Islet precursor cell (in vitro differentiated cells): ENCODE measurements around the gene VGF.
"Not testable (repeated sequence)": the region's sequence is repeated elsewhere in the genome, so short reads cannot be mapped to it uniquely, and the experiment has no call there.

Source experiments
- DNase-seq: peaks from one replicate; pipeline ENCODE4 v3.0.0-alpha.2; 2018

The VGF gene

DNA sequence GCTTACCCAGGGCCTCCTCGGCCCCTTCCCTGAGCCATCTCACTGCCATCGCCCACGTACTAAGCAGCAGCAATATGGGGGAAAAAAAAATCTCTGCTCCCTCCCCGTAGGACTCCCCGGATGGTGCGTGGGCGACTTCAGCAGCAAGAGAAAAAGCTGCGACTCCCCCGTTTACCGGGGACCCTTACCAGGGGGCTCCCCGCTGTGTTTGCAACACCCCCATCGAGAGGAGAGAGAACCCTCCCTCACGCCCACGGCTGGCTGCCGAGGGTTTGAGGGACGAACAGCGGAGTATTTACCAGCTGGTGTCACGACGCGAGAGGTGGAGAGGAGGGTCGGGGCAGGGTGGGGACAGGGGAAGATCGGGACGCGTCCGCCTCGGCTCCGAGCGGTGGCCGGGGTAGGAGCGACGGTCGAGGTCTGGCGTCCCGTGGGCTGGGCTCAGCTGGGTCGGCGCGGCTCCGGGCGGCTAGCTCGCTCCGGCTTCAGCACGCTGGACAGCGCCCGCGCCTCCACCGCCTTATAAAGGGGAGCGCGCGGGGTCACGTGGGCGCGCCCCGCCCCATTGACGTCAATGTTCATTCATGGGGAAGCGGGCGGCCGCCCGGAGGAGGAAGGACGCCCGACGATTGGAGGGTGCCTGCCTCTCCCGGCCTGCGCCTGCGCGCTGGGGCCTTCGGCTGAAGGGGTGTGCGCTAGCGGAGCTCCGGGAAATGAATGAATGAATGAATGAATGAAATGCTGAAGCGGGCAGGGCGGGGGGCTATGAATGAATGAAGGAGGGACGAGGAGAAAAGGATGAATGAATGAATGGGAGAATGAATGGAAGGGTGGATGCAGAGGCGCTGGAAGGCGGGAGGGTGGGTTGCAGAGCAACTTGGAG is at the start of gene VGF:
Gene VGF, minus strand, starts transcription at position 495 of the 883 bp plus-strand sequence. CDS start 726 bp downstream, outside the sequence.
- DNase-seq, result peak; percentile 97

DNA sequence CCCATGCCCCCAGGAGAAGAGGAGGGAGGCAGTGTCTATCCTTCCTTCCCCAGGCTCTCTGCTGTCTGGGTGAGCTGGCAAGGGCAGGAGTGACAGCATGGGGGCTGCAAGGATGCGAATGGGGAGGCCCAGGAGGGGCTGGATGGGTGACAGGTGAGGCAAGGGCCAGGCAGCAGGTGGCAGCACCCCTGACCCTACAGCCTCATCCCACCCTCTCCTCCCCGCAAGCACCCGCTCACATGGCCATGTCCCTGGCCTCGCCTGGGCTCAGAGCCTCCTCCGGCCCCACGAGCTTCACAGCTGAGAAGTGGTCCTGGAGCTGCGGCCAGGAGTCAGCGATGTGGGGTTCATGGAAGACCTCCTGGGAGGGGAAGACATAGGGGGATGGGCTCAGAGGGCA is 46.6 kb upstream of the VGF start:
- peak; percentile 41 for DNase-seq

DNA sequence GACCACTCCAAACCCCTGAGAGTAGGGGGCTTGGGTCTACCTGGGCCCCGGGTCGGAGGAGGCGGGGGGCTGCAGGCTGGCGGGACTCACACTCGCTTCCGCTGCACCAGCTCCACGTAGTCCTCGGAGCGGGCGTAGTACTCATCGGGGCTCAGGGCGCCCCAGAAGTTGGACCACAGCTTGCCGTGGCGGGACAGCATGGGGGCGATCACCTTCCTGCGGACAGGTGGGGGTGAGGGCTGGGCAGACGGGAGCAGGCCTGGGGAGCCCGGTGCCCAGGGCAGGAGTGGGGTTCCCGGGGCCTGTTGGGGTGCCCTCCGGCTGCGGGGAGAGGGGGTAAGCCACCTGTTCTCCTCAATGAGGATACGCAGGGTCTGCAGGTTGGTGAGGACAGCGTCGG is 46.1 kb upstream of the VGF start:
- DNase-seq, result no peak

DNA sequence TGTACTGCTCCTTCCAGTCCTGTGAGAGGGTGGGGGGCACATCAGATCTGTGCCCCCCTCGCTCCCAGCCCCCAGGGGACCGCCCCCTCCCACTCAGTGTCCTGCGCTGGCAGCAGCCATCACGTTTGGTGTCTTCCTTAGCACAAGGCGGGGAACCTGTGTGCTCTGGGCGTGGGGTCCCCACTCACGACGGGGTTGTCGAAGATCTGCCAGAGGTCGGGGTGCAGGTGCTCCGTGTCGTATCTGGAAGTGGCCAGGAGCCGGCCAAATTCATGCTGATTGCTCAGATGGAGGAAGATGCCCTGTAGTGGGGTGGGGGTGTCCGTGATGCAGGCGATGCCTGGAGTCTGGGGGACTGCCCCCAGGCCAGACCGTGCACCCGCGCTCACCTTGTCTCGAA is 44.8 kb upstream of the VGF start:
- no peak for DNase-seq

DNA sequence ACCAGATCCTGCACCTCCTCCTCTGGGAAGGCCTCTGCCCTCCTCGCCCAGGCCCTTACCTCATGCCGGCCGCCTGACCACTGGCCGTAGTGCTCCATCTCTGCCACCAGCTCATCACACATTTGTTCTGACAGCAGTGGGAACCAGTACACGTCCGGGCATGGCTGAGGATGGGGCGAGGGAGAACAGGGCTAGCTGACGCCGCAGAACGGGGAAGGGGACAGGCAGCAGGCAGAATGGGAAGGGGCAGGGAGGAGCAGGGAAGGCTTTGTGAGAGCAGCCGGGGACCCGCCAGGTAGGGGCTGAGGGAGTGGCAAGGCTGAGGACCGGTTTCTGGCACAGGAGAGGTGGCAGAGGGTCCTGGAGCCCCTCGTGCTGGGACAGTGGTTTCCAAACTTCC is 43.4 kb upstream of the VGF start:
- no peak for DNase-seq

DNA sequence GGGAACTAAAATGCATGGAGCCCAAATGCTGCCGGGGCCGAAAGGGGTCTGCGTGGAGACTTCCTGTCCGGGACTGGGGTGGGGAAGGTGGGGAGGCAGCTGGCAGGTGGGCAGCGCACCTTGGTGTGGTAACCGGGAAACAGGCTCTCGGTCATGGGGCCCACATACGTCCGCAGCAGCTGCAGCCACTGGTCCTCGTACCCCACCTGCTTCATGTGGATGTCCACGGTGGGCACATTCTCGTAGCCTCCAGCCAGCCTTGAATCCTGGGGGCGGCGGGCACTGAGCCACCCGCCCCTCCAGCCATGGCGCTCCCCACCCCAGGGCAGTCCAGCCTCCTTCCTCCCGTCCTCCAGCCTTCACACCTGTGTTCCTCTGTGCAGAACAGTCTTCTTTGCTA is 42.1 kb upstream of the VGF start:
- no peak for DNase-seq

DNA sequence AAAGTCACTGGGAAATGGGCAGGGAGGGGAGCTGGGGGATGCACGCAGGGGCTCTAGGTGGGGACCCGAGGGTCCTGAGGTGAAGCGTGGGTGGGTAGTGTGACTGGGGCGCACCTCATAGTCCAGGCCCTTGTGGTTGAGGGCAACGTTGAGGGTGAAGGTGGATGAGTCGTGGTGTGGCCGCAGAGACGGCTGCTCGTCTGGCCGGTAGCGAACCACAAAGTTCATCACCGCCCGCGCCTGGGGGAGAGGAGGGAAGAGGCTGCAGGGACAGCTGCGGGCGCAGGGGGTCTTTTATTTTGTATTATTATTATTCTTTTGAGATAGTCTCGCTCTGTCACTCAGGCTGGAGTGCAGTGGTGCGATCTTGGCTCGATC is 41.3 kb upstream of the VGF start:
- no peak for DNase-seq

DNA sequence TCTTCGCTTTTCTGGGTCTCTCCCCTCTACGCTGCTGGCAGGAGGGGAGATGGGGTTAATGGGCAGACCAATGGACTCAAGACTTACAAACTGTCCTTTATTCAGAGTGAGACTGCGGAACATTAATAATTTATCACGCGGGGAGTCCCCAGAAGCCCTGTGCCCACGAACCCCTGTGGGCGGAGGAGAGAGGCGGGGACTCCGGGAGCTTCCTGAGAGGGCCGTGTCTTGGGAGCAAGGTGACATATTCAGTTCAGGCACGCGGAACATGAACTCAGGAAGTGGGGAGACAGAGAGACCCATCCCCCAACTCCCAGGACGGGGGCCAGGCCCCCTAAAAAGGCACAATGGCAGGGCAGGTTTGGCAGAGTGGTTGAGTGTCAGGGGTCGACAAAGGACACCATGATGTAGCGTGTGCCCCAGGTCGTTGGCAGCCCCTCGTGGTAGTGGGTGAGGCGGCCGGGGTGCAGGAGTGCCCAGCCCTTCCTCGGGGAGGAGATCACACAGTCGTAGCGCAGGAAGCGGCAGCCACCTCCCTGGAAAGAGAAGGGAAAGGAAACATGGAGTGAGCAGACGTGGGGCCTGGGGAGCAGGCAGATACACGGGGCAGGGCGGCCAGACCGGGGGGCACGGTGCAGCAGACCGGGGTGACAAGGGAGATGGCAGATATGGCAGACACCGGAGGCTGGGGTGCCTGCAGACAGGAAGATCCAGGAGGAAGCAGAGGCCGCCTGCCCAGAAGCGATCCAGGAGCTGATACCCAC is 40.7 kb upstream of the VGF start:
- DNase-seq, result no peak

DNA sequence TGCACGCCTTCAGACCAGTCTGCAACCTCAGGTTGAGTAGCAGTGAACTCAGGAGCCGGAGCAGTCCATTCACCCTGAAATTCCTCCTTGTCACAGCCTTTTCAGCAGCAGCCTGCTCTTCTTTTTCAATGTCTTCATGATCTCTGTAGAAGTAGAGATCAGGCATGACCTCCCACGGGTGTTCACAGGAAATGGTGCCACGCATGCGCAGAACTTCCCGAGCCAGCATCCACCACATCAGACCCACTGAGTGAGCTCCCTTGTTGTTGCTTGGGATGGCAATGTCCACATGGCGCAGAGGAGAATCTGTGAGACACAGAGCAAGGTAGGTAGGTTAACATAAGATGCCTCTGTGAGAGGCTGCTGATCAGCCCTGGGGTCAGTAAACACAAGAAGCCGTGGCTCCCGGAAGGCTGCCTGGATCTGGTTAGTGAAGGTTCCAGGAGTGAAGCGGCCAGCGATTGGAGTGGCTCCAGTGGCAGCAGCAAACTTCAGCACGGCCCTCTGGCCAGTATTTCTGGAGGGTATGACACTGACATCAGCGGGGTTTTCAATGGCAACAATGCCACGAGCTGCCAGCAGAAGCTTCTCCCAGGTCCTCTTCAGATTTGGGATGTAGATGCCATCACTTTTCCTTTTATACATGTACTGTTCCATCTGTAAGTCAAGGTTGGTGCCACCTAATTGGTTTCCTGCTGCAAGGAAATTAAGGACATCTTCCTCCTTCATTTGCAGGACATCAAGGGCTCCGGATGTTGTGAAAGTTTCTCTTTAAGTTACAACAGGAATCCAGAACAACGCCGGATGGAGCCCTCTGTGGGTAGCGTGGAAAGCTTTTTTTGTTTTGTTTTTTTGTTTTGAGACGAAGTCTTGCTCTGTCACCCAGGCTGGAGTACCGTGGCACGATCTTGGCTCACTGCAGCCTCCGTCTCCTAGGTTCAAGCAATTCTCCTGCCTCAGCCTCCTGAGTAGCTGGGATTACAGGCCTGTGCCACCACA is 38.7 kb upstream of the VGF start:
- peak; percentile 58 for DNase-seq

DNA sequence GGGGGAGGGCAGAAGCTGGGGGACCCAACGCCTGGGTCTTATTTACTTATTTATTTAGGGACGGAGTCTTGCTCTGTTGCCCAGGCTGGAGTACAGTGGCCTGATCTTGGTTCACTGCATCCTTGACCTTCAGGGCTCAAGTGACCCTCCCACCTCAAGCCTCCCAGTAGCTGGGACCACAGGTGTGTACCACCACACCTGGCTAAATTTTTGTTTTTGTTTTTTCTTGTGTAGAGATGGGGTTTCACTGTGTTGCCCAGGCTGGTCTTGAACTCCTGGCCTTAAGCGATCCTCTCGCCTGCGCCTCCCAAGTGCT is 37.2 kb upstream of the VGF start:
- no peak for DNase-seq

DNA sequence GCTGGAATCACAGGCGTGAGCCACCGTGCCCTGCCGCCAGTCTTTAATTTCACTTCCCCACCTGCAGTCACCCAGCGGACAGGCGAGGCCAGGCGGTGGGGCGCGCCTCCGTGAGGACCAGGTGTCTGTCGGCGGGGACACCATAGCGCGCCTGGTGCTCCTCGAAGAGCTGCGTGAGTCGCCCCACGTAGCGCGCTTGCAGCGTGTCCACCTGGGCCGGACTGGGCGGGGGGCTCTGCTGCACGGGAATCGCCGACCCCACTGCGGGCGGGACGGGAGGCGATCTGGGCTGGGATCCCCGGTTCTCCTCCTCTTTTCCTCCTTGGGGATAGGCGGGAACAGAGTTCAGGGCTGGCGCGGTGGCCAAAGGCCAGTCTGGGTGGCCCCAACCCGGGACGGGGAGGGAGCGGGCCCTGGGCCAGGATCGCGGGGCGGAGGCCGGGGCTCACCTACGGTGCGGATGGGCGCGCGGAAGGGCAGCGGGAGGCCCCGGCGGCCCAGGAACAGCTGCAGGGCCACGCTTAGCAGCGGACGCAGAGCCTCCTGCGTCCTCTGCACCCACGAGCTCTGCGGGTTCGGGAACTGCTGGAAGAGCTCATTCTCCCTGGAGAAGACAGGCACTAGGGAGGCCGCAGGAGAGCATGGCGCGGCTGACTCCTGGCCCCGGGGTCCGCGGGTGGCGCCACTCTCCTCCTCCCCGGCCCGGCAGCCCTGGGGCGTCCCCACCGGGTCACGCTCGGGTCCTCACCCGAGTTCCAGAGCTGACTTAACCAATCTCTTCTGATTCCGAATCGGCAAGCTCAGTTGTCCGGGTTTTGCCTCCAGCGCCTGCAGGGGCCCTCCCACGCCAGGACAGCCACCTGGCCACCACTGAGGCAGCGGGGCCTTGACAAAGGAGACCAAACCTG is 36.6 kb upstream of the VGF start:
- DNase-seq, result peak; percentile 53

DNA sequence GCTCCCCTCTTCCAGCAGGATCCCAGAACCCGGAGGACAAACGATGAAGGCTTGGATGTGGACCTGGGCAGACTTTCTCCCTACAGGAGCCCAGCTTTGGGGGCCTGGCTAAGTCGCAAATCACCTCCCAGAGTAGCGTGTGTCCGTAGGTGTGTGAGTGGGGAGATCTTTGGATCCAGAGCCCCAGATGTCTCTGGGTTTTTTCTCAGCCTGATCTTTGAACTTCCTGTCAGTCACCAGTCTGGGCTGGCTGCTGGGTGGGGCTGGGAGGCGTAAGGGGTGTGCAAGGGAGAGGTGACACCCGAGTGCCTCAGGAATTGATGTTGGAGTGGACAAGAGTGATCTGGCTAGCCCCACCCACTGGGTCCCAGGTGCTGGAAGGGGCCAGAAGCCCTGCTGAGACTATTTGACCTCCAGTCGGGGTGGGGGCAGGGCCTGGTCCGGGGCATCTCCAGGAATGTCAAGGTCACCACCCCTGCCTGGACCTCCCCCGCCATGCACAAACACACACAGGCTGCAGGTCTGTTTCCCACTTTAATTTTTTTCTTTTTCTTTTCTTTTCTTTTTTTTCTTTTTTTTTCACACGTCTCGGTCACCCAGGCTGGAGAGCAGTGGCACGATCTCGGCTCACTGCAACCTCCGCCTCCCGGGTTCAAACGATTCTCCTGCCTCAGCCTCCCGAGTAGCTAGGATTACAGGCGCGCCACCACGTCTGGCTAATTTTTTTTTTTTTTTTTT is 35.7 kb upstream of the VGF start, which contains the start of gene MOGAT3:
Gene MOGAT3, minus strand, starts transcription at position 175 of the 738 bp plus-strand sequence. CDS start 182 bp downstream, outside the sequence.
- DNase-seq, result peak; percentile 66

DNA sequence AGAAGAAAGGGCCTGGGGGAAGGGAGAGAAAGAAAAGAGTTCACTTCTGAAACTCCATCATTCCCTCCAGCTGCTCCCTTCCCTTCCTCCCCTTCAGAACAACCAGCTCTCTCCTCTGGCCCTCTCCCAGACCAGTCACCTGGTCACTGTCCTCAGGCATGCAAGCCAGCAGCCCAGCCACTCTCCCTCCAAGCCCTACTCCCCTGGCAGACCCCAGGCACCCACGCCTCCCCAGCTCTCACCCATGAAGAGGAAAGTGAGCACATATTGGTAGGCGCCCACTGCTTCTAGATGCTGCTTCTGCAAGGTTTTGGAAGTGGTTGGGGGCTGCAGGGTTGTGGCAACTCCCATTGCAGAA is 35.1 kb upstream of the VGF start:
- peak; percentile 56 for DNase-seq

DNA sequence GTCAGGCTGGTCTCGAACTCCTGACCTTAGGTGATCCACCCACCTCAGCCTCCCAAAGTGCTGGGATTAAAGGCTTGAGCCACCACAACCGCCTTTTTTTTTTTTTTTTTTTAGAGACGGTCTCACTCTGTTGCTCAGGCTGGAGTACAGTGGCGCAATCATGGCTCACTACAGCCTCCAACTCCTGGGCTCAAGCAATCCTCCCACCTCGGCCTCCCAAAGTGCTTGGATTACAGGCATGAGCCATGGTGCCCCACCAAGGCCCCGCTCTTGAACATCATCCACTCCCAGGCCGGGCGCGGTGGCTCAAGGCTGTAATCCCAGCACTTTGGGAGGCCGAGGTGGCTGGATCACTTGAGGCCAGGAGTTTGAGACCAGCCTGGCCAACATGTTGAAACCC is 34.2 kb upstream of the VGF start:
- not testable (repeated sequence) for DNase-seq

DNA sequence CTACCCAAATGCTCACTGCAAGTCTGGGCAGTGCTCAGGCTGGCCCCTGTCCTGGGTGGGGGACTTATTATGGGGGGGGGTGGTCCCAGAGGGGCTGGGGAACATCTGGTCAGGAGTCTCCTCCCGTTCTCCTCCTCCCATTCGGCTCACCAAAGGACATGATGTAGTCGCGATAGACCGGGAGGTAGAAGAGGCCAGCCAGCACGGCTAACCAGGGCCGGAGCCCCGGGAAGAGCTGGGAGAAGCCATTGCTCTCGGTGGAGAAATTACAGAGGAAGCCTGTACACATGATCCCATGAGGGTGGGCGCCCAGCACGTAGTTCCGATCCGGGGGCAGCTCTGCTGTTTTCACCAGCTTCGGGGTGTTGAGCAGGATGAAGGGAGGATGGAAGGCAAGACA is 33.1 kb upstream of the VGF start:
- DNase-seq, result peak; percentile 35

DNA sequence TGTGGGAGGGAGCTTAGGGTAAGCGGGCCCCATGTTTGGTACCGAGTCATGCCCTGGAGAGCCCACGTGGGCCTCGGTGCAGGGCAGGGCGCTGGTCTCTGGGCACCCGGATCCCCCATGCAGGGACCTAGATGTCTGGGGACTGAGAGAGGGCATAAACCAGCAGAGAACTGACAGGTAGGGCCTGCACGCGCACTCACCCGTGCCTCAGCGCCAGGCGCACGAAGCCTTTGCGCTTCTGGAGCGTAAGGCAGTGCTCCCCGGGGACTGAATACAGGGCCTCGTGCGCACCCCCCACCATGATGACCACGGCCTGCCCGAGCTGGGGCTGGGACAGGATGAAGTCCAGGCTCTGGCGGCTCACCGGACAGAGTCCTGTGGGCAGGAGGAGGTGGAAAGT is 32.6 kb upstream of the VGF start:
- peak; percentile 46 for DNase-seq

DNA sequence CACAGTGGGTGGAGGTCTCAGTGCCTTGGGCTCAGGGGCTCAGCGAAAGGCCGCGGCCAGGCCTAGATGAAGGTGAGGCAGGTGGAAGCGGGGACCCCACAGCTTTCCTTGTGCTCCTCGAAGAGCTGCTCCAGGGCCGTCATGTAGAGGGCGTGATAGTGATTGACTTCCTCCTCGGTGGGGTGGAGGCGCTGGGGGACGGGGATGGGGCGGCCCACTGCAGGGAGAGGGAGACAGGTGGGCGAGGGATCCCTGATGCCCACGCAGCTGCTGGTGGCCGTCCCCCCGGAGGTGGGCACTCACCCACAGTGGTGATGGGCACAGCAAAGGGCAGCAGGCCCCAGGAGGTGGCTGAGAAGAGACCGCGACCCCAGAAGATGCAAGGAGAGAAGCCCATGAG is 30.5 kb upstream of the VGF start:
- DNase-seq, result no peak

DNA sequence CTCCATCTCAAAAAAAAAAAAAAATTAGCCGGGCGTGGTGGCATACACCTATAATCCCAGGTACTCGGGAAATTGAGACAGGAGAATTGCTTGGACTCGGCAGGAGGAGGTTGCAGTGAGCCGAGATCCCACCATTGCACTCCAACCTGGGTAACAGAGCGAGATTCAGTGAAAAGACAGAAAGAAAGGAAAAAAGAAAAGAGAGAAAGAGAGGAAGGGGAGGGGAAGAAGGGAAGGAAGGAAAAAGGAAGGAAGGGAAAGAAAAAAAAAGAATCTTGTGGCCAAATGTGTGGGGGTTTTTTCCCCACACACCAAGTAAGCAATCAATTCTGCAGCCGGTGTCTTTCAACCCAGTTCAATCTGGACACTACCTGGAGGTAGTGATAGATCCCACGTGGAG is 23.7 kb upstream of the VGF start:
- no peak for DNase-seq

DNA sequence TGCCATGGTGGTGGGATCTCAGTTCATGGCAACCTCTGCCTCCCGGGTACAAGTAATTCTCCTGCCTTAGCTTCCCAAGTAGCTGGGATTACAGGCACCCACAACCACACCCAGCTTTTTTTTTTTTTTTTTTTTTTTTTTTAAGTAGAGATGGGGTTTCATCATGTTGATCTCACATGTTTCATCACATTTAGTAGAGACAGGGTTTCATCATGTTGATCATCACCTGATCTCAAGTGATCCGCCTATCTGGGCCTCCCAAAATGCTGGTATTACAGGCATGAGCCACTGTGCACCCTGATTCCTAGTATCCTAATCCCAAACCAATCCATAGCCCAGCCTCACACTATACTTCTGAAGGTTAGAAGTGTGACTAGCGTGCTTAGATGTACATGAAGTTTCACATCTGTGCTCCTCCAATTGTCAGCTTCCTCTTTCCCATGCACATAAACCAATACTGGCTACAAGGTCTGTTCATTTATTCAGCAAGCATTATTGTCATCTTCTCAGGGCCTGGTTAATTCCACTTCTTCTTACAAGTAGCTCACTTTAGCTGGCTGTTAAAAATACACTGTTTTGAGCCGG is 21.6 kb upstream of the VGF start:
- no peak for DNase-seq

DNA sequence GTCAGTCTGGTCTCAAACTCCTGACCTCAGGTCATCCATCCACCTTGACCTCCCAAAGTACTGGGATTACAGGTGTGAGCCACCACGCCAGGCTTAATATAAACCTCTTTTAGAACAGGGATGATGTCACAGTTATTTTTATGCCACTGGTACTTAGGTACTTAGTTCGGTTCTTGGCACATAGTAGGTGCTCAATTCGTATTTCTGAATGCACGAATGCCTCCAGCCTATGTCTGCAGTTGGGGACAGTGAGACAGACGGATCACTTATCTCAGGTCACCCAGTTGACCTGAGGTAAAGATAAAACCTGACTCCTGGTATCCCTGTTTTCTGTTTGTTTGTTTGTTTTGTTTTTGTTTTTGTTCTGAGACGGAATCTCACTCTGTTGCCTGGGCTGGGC is 20.8 kb upstream of the VGF start:
- DNase-seq, result no peak
